Stimulated activated CD4-positive, alpha-beta T cell treated with anti-CD3 and anti-CD28 coated beads, Interleukin-4, amount 100 ng/mL, for 48 hours (primary cell): Measurements from ENCODE around the gene CIART.
A peak's percentile ranks its signal among the peaks of the same experiment; 100 is the strongest.
"Not testable (repeated sequence)": the region's sequence is repeated elsewhere in the genome, so short reads cannot be mapped to it uniquely, and the experiment has no call there.

Experiments used
- DNase-seq, 2 donors: peaks; one replicate each; pipeline ENCODE4 v3.0.0-alpha.2; 2020; ENCODE audit warnings: low read depth in 2 of 2

CIART gene

GRCh38 chr1:150281758-150282557 lies at the start of gene CIART:
CIART (plus strand) TSS chr1:150282554; CDS start chr1:150283268, 714 bp downstream.
- DNase-seq = peak; percentile 66 to 74

GRCh38 chr1:150232921-150233320 lies 49.4 kb upstream of the CIART start:
- DNase-seq = not testable (repeated sequence)

- DNase-seq = peak in 1 of 2 donors; percentile 42
Observed at GRCh38 chr1:150233359-150234308, 48.7 kb upstream of the CIART start.

GRCh38 chr1:150234309-150234565 lies 48.1 kb upstream of the CIART start:
- DNase-seq = no peak

- DNase-seq = peak; percentile 81 to 89
Observed at GRCh38 chr1:150234566-150235293, 47.6 kb upstream of the CIART start.

- peak in 1 of 2 donors; percentile 27 for DNase-seq
Observed at GRCh38 chr1:150235294-150235851, 47.0 kb upstream of the CIART start.

- DNase-seq = peak; percentile 86 to 89
Observed at GRCh38 chr1:150235852-150236613, 46.3 kb upstream of the CIART start, which contains the start of gene ANP32E. ANP32E (minus strand) TSS chr1:150236112; CDS start chr1:150235786, 326 bp downstream.

GRCh38 chr1:150236614-150237100 lies 45.7 kb upstream of the CIART start:
- DNase-seq = no peak

GRCh38 chr1:150237176-150237575 lies 45.2 kb upstream of the CIART start:
- not testable (repeated sequence) for DNase-seq

GRCh38 chr1:150237746-150238145 lies 44.6 kb upstream of the CIART start:
- DNase-seq = no peak

- DNase-seq = no peak
Observed at GRCh38 chr1:150243003-150243402, 39.4 kb upstream of the CIART start.

- no peak for DNase-seq
Observed at GRCh38 chr1:150249936-150250335, 32.4 kb upstream of the CIART start.

GRCh38 chr1:150256198-150256553 lies 26.2 kb upstream of the CIART start:
- no peak for DNase-seq

- DNase-seq = no peak
Observed at GRCh38 chr1:150256554-150257341, 25.6 kb upstream of the CIART start.

- DNase-seq = no peak
Observed at GRCh38 chr1:150257624-150258585, 24.4 kb upstream of the CIART start, which contains the start of gene CA14. CA14 (plus strand) TSS chr1:150257774; CDS start chr1:150258129, 355 bp downstream.

- no peak for DNase-seq
Observed at GRCh38 chr1:150259217-150259616, 23.1 kb upstream of the CIART start.

GRCh38 chr1:150259758-150260669 lies 22.3 kb upstream of the CIART start:
- DNase-seq = no peak

GRCh38 chr1:150261367-150261766 lies 21.0 kb upstream of the CIART start:
- DNase-seq = no peak
